Islet of Langerhans (tissue), 1 donor: Measurements from ENCODE around the gene TNS3.

Experiments
- FAIRE-seq: peaks from one replicate; lab custom pipeline; 2011; peaks lifted over from hg19 to GRCh38; lab: Jason Lieb, UNC

TNS3 gene

GRCh38 chr7:47361236-47361635 is 220.7 kb downstream of the TNS3 start:
- no peak for FAIRE-seq

GRCh38 chr7:47360301-47360900 is 221.5 kb downstream of the TNS3 start:
- FAIRE-seq = no peak

- FAIRE-seq = no peak
Observed at GRCh38 chr7:47358944-47359588, 222.8 kb downstream of the TNS3 start.

GRCh38 chr7:47358357-47358756 is 223.6 kb downstream of the TNS3 start:
- no peak for FAIRE-seq

GRCh38 chr7:47357863-47358262 is 224.0 kb downstream of the TNS3 start:
- no peak for FAIRE-seq

GRCh38 chr7:47357361-47357760 is 224.6 kb downstream of the TNS3 start:
- no peak for FAIRE-seq

- no peak for FAIRE-seq
Observed at GRCh38 chr7:47356261-47356660, 225.7 kb downstream of the TNS3 start.

GRCh38 chr7:47355684-47356083 is 226.2 kb downstream of the TNS3 start:
- no peak for FAIRE-seq

- FAIRE-seq = no peak
Observed at GRCh38 chr7:47354831-47355541, 226.9 kb downstream of the TNS3 start.

GRCh38 chr7:47354071-47354470 is 227.8 kb downstream of the TNS3 start:
- no peak for FAIRE-seq

- FAIRE-seq = no peak
Observed at GRCh38 chr7:47352394-47352968, 229.4 kb downstream of the TNS3 start.

- no peak for FAIRE-seq
Observed at GRCh38 chr7:47351233-47352154, 230.4 kb downstream of the TNS3 start.

- FAIRE-seq = no peak
Observed at GRCh38 chr7:47350425-47350824, 231.5 kb downstream of the TNS3 start.

GRCh38 chr7:47349401-47349800 is 232.5 kb downstream of the TNS3 start:
- FAIRE-seq = no peak

GRCh38 chr7:47347816-47348385 is 234.0 kb downstream of the TNS3 start:
- no peak for FAIRE-seq

- no peak for FAIRE-seq
Observed at GRCh38 chr7:47347346-47347745, 234.6 kb downstream of the TNS3 start.

GRCh38 chr7:47346377-47346914 is 235.5 kb downstream of the TNS3 start:
- no peak for FAIRE-seq

GRCh38 chr7:47345857-47346298 is 236.0 kb downstream of the TNS3 start:
- no peak for FAIRE-seq

GRCh38 chr7:47344171-47344955 is 237.5 kb downstream of the TNS3 start:
- FAIRE-seq = no peak

GRCh38 chr7:47343061-47343455 is 238.9 kb downstream of the TNS3 start:
- FAIRE-seq = no peak
